Breast epithelium (tissue), 4 donors: ENCODE results near the gene SCO1. TPM values are rescaled to one million over a fixed set of nuclear protein-coding genes. Genes with fewer than 3 reads are reported as not detected.
A peak's percentile ranks its signal among the peaks of the same experiment; 100 is the strongest.

Experiments used
- DNase-seq, 2 donors: peaks; one replicate each; pipeline ENCODE4 v3.0.0-alpha.2; 2019; ENCODE audit warnings: low spot score in 2 of 2
- H3K27ac ChIP-seq, 2 donors: fragments of 200-600 bp; sonication (generic) in 1 of 2; one replicate each; pipeline ENCODE4 v1.5.1; 2016 to 2019; ENCODE audit warnings: mild to moderate bottlenecking in 1 of 2
- H3K27me3 ChIP-seq, 2 donors: fragments of 200-600 bp; sonication (generic) in 1 of 2; one replicate each; pipeline versions ENCODE4 v1.5.1 to v1.6.0; 2017 to 2019; ENCODE audit warnings: control low read depth in 1 of 2, mild to moderate bottlenecking in 1 of 2
- H3K36me3 ChIP-seq: fragments of 200-600 bp; one replicate; pipeline ENCODE4 v1.5.1; 2019
- H3K4me1 ChIP-seq, 2 donors: fragments of 200-600 bp; sonication (generic); one replicate each; pipeline ENCODE4 v1.5.1; 2016 to 2019; ENCODE audit warnings: control low read depth in 1 of 2
- H3K4me3 ChIP-seq, 3 donors: fragments of 200-600 bp; sonication (generic); 1 replicate in 2 of 3; 2 replicates in 1 of 3; pipeline ENCODE4 v1.5.1; 2016 to 2019; ENCODE audit warnings: mild to moderate bottlenecking in 3 of 3, moderate library complexity in 2 of 3
- H3K9me3 ChIP-seq, 2 donors: fragments of 200-600 bp; sonication (generic) in 1 of 2; one replicate each; pipeline ENCODE4 v1.5.1; 2016 to 2019; ENCODE audit warnings: control low read depth in 1 of 2
- POLR2A ChIP-seq: fragments of 450-650 bp; IDR thresholded peaks from one replicate; pipeline ENCODE4 v1.6.1; 2016; ENCODE audit warnings: antibody characterized with exemption, mild to moderate bottlenecking, moderate library complexity
- POLR2AphosphoS5 ChIP-seq, 3 donors: sonication (generic); formaldehyde crosslinking; IDR thresholded peaks; one replicate each; pipeline ENCODE4 v1.6.1; 2017; ENCODE audit warnings: antibody characterized with exemption in 3 of 3
- intact Hi-C: fragments of 100-400 bp; cut with DNase I; formaldehyde crosslinking; loops from one replicate; pipeline ENCODE4 v1.15.1; 2023; ENCODE audit warnings: low total_unique reads
- total RNA-seq, 3 donors: library from RNA; depleted of rRNA; stranded (reverse); fragments of >200 nt; gene quantifications; one replicate each; pipeline ENCODE4 v1.1.0, GENCODE V29; 2016
- TF ChIP-seq, protein P1 (sequence below), 3 donors: fragments of 450-650 bp; IDR thresholded peaks; one replicate each; pipeline ENCODE4 v1.5.1; 2016 to 2017; ENCODE audit warnings: antibody characterized with exemption in 3 of 3, mild to moderate bottlenecking in 3 of 3, moderate library complexity in 3 of 3

SCO1 gene
- total RNA-seq, 3 donors from 2014 or later: 17.6 to 22.3 (median 19.3) TPM

DNA sequence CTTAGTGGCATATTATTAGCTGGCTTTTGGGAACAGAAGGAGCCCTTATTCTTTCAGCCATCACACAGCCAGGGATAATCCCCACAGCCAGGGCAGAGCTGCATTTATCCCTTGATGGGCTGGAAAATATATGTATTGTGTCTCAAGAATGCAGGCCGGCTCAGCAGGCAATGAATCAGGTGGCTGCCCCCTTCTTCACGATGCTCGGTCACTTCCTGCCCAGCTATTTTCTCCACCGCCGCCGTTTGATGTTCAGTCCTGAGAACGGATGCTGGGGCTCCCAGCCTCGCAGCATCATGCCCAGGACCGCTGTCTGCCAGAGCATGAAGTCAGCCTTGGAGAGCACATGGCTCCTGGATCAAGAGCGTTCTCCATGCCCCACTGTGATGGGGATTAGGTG is 35.9 kb downstream of the SCO1 start:
- no peaks in the 10 kb centered on the region for H3K27me3 ChIP-seq
- TF ChIP-seq, protein P1, sequence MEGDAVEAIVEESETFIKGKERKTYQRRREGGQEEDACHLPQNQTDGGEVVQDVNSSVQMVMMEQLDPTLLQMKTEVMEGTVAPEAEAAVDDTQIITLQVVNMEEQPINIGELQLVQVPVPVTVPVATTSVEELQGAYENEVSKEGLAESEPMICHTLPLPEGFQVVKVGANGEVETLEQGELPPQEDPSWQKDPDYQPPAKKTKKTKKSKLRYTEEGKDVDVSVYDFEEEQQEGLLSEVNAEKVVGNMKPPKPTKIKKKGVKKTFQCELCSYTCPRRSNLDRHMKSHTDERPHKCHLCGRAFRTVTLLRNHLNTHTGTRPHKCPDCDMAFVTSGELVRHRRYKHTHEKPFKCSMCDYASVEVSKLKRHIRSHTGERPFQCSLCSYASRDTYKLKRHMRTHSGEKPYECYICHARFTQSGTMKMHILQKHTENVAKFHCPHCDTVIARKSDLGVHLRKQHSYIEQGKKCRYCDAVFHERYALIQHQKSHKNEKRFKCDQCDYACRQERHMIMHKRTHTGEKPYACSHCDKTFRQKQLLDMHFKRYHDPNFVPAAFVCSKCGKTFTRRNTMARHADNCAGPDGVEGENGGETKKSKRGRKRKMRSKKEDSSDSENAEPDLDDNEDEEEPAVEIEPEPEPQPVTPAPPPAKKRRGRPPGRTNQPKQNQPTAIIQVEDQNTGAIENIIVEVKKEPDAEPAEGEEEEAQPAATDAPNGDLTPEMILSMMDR (IDR thresholded peaks at IDR 0.05): no peak
- no peak for TF ChIP-seq POLR2AphosphoS5 (IDR thresholded peaks at IDR 0.05)
- no peak for TF ChIP-seq POLR2A
- intact Hi-C loops: no loop called here
- H3K4me1 ChIP-seq: no peaks in the 10 kb centered on the region
- no peaks in the 10 kb centered on the region for H3K9me3 ChIP-seq
- no peaks in the 10 kb centered on the region for H3K36me3 ChIP-seq
- no peak for DNase-seq
- H3K4me3 ChIP-seq: no peak overlapping the region
- no peak overlapping the region for H3K27ac ChIP-seq

DNA sequence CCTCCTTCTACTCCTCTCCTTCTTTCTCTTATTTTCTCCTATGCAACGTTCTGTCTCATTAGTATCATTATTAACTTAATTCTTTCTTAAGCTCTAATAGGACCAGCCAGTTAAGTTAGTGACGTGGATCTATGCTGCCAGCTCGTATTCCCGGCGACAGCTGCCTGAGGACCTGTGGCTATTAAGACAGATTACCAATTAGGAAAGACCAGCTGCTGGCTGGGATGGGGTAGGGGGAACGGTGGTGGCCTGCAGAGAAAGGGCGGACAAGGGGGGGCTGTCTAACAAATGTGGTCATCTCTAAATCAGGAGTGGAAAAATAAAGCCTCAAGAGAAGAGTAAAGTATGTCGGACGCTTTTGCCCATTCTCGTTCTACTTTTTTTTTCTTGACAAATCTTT is 39.5 kb downstream of the SCO1 start:
- H3K9me3 ChIP-seq: no peaks in the 10 kb centered on the region
- DNase-seq: no peak
- intact Hi-C loops: no loop called here
- no peak overlapping the region for H3K4me3 ChIP-seq
- H3K4me1 ChIP-seq: no peaks in the 10 kb centered on the region
- H3K36me3 ChIP-seq: no peaks in the 10 kb centered on the region
- TF ChIP-seq POLR2AphosphoS5 (IDR thresholded peaks at IDR 0.05) (no peak), POLR2A (no peak)
- TF ChIP-seq, protein P1 (IDR thresholded peaks at IDR 0.05): no peak
- no peaks in the 10 kb centered on the region for H3K27me3 ChIP-seq
- H3K27ac ChIP-seq: no peak overlapping the region

DNA sequence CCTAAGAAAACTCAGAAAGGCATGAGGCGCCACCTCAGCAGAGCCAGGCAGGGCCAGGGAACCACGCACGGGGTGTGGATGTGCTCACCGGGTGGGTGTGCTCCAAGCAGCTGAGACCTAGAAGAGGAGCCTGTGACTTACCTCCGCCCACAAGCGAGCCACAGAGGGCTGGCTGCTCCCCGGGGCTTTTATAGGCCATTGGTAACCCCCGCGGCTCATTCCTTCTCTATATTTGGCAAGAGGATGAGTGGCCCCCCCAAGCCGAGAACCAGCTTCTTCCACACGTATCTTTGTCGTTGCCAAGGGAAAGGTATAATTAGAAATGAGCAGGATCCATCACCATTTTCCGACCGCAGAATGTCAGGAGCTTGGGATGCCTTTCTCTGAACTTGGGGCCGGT is 40.2 kb downstream of the SCO1 start, which contains the start of gene MYH3:
TSS of gene MYH3 (minus strand) at position 162 of the 400 bp plus-strand sequence. CDS start 2,245 bp downstream, outside the sequence.
- TF ChIP-seq POLR2A: no peak
- no peak for TF ChIP-seq POLR2AphosphoS5 (IDR thresholded peaks at IDR 0.05)
- TF ChIP-seq, protein P1 (IDR thresholded peaks at IDR 0.05): no peak
- intact Hi-C loops: no loop called here
- no peak for DNase-seq
- no peaks in the 10 kb centered on the region for H3K9me3 ChIP-seq
- no peaks in the 10 kb centered on the region for H3K36me3 ChIP-seq
- H3K27me3 ChIP-seq: no peaks in the 10 kb centered on the region
- no peak within 1 kb of the TSS for H3K4me3 ChIP-seq
- H3K27ac ChIP-seq: no peak within 1 kb of the TSS
- H3K4me1 ChIP-seq: no peaks in the 10 kb centered on the region

DNA sequence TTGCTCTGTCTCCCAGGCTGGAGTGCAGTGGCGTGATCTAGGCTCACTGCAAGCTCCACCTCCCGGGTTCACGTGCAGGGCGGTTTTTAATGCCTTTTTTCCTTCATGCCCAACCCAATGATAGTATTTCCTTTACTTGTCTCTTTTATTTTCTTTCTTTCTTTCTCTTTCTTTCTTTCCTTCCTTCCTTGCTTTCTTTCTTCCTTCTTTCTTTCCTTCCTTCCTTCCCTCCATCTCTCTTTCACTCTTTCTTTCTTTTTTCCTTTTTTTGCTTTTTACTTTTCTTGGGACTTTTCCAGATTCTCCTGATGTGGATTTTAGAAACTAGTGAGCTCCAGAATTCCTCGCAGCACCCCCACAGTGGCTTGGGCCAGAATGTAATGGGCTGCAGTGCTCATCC is 43.3 kb downstream of the SCO1 start:
- H3K4me1 ChIP-seq: no peaks in the 10 kb centered on the region
- H3K27ac ChIP-seq: no peak overlapping the region
- H3K27me3 ChIP-seq: no peaks in the 10 kb centered on the region
- no peak overlapping the region for H3K4me3 ChIP-seq
- TF ChIP-seq, protein P1 (IDR thresholded peaks at IDR 0.05): no peak
- TF ChIP-seq POLR2A (no peak), POLR2AphosphoS5 (IDR thresholded peaks at IDR 0.05) (no peak)
- intact Hi-C loops: no loop called here
- H3K36me3 ChIP-seq: no peaks in the 10 kb centered on the region
- H3K9me3 ChIP-seq: no peaks in the 10 kb centered on the region
- DNase-seq: peak in 1 of 2 donors; percentile 6

DNA sequence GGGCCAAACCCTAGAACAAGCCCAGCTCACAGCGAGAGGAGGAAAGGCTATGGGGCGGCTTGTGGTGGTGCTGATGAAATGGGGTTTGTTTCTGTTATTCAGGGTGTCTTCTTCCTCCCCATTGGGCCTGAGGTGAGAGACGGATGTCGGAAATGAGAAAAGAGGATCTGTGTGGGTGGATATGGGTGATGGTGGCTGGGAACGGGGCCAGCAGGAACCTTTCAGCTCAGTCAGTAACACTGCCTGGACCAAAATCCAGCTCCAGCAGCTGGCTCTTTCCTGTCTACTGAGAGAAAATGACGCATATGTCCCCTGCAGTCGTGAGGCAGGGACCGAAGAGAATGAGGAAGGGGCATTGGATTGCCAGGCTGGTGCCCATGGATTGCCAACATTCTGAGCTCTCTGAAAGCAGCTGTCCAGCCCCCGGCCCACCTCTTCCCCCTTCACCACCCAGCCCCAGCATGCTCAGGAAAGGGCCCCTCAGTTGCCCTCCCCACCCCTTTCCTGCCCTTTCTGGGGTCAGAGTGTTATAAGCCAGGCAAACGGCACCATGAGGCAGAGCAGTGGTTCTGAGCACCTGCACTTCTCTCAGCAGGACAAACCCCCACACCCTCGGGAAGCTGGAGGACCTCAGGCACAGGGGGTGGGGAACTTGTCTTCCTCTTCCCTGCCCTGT is 44.2 kb downstream of the SCO1 start:
- Histone ChIP-seq H3K36me3 (no peaks in the 10 kb centered on the region), H3K27ac (no peak overlapping the region), H3K4me3 (no peak overlapping the region), H3K4me1 (no peaks in the 10 kb centered on the region), H3K27me3 (no peaks in the 10 kb centered on the region), H3K9me3 (no peaks in the 10 kb centered on the region)
- intact Hi-C loops: no loop called here
- TF ChIP-seq, protein P1 (IDR thresholded peaks at IDR 0.05): no peak
- TF ChIP-seq POLR2A: no peak
- no peak for TF ChIP-seq POLR2AphosphoS5 (IDR thresholded peaks at IDR 0.05)
- no peak for DNase-seq
